Activated naive CD4-positive, alpha-beta T cell treated with anti-CD3 and anti-CD28 coated beads, Interleukin-2, amount 50 U/mL, for 72 hours (primary cell): ENCODE results near the gene CAV1. TPM values are rescaled to one million over a fixed set of nuclear protein-coding genes. Genes with fewer than 3 reads are reported as not detected.

ENCODE experiments used
- ATAC-seq, 2 donors: fragments of 150-1000 bp; cut with Tn5 transposase; 2 replicates each; pipeline ENCODE4 v1.10.0; 2021; ENCODE audit warnings: mild to moderate bottlenecking in 2 of 2, moderate library complexity in 2 of 2
- DNase-seq, 2 donors: peaks; one replicate each; pipeline ENCODE4 v3.0.0; 2021 to 2022; ENCODE audit warnings: low spot score in 2 of 2
- H3K27ac Mint-ChIP-seq, 2 donors: one replicate each; pipeline ENCODE4 v1.8.0; 2022; ENCODE audit warnings: mild to moderate bottlenecking in 2 of 2, mixed read lengths in 2 of 2
- H3K36me3 Mint-ChIP-seq, 2 donors: one replicate each; pipeline ENCODE4 v1.8.0; 2022; ENCODE audit warnings: mixed read lengths in 2 of 2
- H3K9me3 Mint-ChIP-seq, 2 donors: one replicate each; pipeline ENCODE4 v1.8.0; 2022; ENCODE audit warnings: mixed read lengths in 2 of 2
- total RNA-seq, 2 donors: library from RNA; stranded (reverse); gene quantifications; one replicate each; pipeline ENCODE4 v1.2.3, GENCODE V29; 2022

CAV1 gene
- total RNA-seq, 2 donors from 2014 or later, result not detected

DNA sequence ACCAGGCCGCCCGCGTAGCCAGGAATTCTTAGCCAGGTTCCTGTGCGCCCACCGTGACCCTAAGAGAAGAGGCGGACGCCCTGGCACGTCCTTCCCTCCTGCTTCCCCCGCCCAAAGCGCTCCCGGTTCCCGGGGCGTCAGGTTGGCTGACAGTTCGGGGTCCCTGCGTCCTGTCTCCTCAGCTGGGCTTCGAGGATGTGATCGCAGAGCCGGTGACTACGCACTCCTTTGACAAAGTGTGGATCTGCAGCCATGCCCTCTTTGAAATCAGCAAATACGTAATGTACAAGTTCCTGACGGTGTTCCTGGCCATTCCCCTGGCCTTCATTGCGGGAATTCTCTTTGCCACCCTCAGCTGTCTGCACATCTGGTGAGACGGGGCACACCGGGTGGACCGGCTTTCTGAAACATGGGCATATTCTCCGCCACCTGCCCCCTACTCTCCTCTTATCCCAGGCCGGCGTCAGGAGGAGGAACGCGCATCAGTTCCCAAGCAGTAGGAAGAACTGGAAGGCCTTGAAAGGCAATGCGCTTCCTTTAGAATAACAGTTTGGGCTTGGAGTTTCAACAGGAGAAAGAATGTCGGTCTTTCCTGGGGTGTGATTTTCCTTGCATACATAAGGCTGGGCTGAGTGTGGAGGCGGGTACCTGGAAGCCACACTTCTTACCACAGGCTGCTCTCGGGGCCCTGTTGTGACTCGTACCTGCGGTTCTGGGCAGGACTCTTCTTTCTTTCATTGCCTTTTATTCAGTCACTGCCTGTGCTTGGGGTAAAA, 24.6 kb upstream of the CAV1 start:
- DNase-seq (peak in 1 of 2 donors; percentile 51), ATAC-seq (peak; percentile 95 to 96)
- Mint-ChIP-seq H3K27ac (no peak overlapping the region), H3K9me3 (no peaks in the 10 kb centered on the region), H3K36me3 (peaks cover 4 to 8% of the 10 kb centered on the region in 2 donors)

GRCh38 chr7:116501425-116502167, 23.2 kb upstream of the CAV1 start:
- no peak overlapping the region for H3K27ac Mint-ChIP-seq
- no peak for ATAC-seq

DNA sequence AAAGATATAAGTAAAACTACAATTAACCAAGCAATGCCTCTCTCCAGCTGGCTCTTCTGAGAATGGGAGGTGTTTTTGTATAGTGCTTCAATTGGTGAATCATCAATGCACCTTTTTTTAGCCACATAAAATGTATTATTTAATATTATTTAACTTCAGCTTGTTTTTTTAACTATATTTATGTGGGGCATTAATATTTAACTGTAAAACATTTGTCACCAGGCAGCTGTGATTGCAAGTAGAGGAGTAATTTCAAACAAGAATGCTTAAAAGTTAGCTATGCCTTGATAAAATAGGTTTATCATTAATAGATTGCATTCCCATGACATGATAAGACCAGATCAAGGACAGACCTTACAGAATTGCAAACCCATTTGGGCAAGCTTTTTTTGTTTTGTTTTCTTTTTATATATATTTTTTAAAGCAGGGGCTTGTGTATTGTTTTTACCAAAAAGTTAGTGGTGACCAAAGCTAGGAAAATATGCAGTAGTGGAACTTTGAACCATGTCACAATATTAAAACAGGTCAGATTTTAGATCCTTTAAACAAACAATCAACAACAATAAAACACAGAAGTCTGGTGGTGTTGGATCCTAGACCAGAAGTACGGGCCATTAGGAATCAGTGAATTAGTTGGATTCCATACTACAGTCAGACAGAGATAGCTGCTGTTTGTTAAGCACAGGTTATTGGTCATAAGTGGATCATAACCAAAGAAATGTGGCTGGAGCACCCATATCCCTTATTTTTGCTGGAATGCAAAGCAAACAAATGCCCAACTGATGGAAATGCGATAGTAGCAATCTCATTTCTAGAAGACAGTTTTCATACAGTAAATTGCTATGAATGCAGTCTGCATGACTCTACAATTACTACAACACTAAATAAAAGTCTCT, 22.4 kb upstream of the CAV1 start:
- ATAC-seq (no peak), DNase-seq (no peak)
- peaks cover 4 to 8% of the 10 kb centered on the region in 2 donors for H3K36me3 Mint-ChIP-seq
- no peaks in the 10 kb centered on the region for H3K9me3 Mint-ChIP-seq
- H3K27ac Mint-ChIP-seq, result no peak overlapping the region

More at GRCh38 chr7:116501425-116502167, 23.2 kb upstream of the CAV1 start:
- H3K9me3 Mint-ChIP-seq, result no peaks in the 10 kb centered on the region
- no peak for DNase-seq
- H3K36me3 Mint-ChIP-seq, result peaks cover 4 to 8% of the 10 kb centered on the region in 2 donors

DNA sequence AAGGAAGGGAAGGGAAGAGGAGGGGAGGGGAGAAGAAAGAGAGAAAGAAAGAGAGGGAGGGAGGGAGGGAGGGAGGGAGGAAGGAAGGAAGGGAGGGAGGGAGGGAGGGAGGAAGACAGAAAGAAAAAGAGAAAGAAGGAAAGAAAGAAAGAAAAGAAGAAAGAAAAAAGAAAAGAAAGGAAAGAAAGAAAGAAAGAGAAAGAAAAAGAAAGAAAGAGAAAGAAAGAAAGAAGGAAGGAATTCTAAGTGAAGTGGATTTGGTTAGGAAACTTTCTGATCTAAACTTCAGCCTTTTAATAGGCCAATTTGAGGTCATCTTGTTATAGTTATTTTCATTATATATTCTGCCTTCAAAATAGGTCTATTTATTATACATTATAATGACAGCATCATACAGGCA, 21.0 kb upstream of the CAV1 start:
- Mint-ChIP-seq H3K27ac (no peak overlapping the region), H3K9me3 (no peaks in the 10 kb centered on the region), H3K36me3 (peaks cover 3 to 8% of the 10 kb centered on the region in 2 donors)
- DNase-seq, result no peak
- ATAC-seq, result no peak

DNA sequence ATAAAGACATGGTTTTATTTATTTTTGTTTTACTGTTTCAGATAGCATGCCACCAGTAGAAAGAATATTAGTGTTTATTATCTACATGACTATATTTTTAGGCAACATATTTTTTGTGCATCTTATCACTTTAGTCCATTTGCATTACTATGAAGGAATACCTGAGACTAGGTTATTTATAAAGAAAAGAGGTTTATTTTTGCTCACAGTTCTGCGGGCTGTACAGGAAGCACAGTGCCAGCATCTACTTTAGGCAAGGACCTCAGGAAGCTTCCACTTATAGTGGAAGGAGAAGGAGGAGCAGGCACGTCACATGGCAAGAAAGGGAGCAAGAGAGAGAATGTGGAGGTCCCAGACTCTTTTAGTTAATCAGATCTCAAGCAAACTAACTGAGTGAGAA, 19.6 kb upstream of the CAV1 start:
- H3K9me3 Mint-ChIP-seq, result no peaks in the 10 kb centered on the region
- no peak overlapping the region for H3K27ac Mint-ChIP-seq
- H3K36me3 Mint-ChIP-seq, result peaks cover 0 to 5% of the 10 kb centered on the region in 2 donors
- no peak for ATAC-seq
- DNase-seq, result no peak

DNA sequence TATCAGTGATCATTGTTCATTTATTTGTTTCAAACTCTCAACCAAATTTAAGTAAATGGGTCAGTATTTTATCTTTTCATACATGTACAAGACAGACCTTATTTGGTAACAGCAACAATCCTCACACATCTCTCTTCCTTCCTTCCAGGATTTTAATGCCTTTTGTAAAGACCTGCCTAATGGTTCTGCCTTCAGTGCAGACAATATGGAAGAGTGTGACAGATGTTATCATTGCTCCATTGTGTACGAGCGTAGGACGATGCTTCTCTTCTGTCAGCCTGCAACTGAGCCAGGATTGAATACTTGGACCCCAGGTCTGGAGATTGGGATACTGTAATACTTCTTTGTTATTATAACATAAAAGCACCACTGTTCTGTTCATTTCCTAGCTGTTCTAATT, 19.0 kb upstream of the CAV1 start:
- Mint-ChIP-seq H3K27ac (no peak overlapping the region), H3K36me3 (no peaks in the 10 kb centered on the region), H3K9me3 (no peaks in the 10 kb centered on the region)
- DNase-seq (no peak), ATAC-seq (no peak)

- no peaks in the 10 kb centered on the region for H3K36me3 Mint-ChIP-seq
- no peak overlapping the region for H3K27ac Mint-ChIP-seq
- no peaks in the 10 kb centered on the region for H3K9me3 Mint-ChIP-seq
Measured at GRCh38 chr7:116509982-116510579, 14.8 kb upstream of the CAV1 start.

GRCh38 chr7:116510795-116511194, 14.0 kb upstream of the CAV1 start:
- Mint-ChIP-seq H3K9me3 (no peaks in the 10 kb centered on the region), H3K27ac (no peak overlapping the region), H3K36me3 (no peaks in the 10 kb centered on the region)
- ATAC-seq (no peak), DNase-seq (no peak)

More at GRCh38 chr7:116509982-116510579, 14.8 kb upstream of the CAV1 start:
- ATAC-seq (no peak), DNase-seq (no peak)

- H3K27ac Mint-ChIP-seq, result no peak overlapping the region
- ATAC-seq (peak; percentile 41 to 55), DNase-seq (no peak)
- H3K9me3 Mint-ChIP-seq, result no peaks in the 10 kb centered on the region
- H3K36me3 Mint-ChIP-seq, result no peaks in the 10 kb centered on the region
Measured at GRCh38 chr7:116511552-116512519, 13.0 kb upstream of the CAV1 start.

GRCh38 chr7:116512520-116513188, 12.2 kb upstream of the CAV1 start:
- ATAC-seq, result no peak
- Mint-ChIP-seq H3K9me3 (no peaks in the 10 kb centered on the region), H3K36me3 (no peaks in the 10 kb centered on the region), H3K27ac (no peak overlapping the region)
- DNase-seq, result no peak

DNA sequence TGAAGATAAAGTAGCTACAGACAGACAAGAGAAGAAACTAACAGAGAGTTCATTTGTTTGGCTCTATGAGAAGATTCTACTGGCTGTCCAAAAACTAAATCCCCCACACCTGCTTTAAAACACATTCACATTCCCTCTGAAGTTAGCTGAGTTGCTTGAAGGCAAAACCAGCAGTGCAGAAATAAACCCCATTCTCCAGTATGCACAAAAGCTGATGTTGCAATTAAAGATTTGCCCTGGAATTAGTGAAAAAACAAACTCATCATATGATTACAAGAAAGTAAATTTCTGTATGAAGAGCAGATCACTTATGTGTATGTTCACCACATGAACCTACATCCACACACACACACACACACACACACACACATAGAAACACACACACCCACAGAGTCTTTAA, 9.3 kb upstream of the CAV1 start:
- Mint-ChIP-seq H3K36me3 (no peaks in the 10 kb centered on the region), H3K27ac (no peak overlapping the region), H3K9me3 (no peaks in the 10 kb centered on the region)
- no peak for DNase-seq
- ATAC-seq, result no peak

DNA sequence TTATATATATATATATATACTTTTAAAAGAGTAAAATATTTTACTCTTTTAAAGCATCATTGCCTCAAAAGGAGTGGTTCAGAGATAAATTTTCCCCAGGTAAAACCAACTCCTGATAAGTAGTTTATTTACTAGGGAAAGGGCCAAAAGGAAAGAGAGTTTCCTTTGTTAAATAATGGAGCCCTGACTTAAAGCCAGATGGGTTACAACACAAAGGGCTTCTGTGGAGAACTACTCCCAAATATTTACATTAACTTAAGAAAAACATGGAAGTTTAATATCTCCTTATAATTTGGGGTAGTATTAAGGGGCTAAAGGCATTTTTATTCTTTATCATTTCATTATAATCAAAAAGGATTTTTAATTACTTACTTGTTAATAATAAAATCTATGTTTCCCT, 8.5 kb upstream of the CAV1 start:
- no peaks in the 10 kb centered on the region for H3K36me3 Mint-ChIP-seq
- DNase-seq (no peak), ATAC-seq (no peak)
- H3K27ac Mint-ChIP-seq, result no peak overlapping the region
- H3K9me3 Mint-ChIP-seq, result no peaks in the 10 kb centered on the region

DNA sequence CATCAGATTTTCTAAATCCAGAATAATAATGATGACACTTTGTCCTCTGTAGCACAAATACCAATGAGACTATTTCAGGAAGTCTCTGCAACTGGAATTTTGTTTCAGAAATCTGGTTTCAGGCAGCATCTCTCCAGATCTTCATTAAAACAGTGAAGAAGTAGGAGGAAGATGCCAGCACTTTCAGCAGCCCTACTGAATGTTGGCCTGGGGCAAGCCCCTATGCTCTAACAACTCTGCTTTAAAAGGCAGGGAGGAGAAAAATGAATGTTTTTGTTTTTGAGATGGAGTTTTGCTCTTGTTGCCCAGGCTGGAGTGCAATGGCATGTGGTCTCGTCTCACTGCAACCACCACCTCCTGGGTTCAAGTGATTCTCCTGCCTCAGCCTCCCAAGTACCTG, 7.2 kb upstream of the CAV1 start:
- no peaks in the 10 kb centered on the region for H3K9me3 Mint-ChIP-seq

DNA sequence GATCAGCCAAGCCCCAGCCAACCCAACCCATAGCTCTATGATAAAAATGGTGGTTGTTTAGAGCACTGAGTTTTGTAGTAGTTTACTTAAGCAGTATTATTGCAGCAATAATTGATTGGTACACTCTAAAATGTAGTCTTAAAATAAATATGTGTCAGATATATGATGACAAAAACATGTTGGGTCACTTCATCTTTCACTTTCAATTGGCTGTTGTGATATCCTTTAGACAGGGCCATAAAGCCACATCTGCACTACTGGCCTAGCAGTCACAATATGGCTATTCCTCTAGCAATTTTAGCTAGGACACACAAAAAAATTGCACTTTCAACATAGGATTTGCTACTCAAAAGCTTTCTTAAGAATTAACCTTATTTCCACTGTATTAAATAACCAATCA, 5.9 kb upstream of the CAV1 start:
- no peak overlapping the region for H3K27ac Mint-ChIP-seq
- no peak for DNase-seq
- no peaks in the 10 kb centered on the region for H3K9me3 Mint-ChIP-seq
- no peak for ATAC-seq
- H3K36me3 Mint-ChIP-seq, result no peaks in the 10 kb centered on the region

More for the DNA sequence above, 7.2 kb upstream of the CAV1 start:
- Mint-ChIP-seq H3K27ac (no peak overlapping the region), H3K36me3 (no peaks in the 10 kb centered on the region)
- DNase-seq (no peak), ATAC-seq (no peak)

GRCh38 chr7:116521046-116521664, 3.7 kb upstream of the CAV1 start:
- peaks cover 0 to 10% of the 10 kb centered on the region in 2 donors for H3K36me3 Mint-ChIP-seq
- DNase-seq (no peak), ATAC-seq (no peak)
- no peaks in the 10 kb centered on the region for H3K9me3 Mint-ChIP-seq
- H3K27ac Mint-ChIP-seq, result no peak overlapping the region
